ENCODE data around the gene ALG3. TPM values are rescaled to one million over a fixed set of nuclear protein-coding genes. Genes with fewer than 3 reads are reported as not detected.

Gene ALG3
- total RNA-seq, 1 donor: 14.0 TPM

- Histone ChIP-seq H3K27me3 (ENCODE audit: insufficient read depth, low read length) (no peaks in the 10 kb centered on the region), H3K9me3 (ENCODE audit: low read depth, low read length) (no peaks in the 10 kb centered on the region), H3K4me1 (ENCODE audit: insufficient read depth, low read length) (no peaks in the 10 kb centered on the region), H3K4me3 (ENCODE audit: low read length) (no peak overlapping the region)
Measured at GRCh38 chr3:184242297-184242685, 6.5 kb downstream of the ALG3 start.

GRCh38 chr3:184241447-184242296 is 7.1 kb downstream of the ALG3 start:
- Histone ChIP-seq H3K9me3 (ENCODE audit: low read depth, low read length) (no peaks in the 10 kb centered on the region), H3K4me1 (ENCODE audit: insufficient read depth, low read length) (no peaks in the 10 kb centered on the region), H3K4me3 (ENCODE audit: low read length) (no peak overlapping the region), H3K27me3 (ENCODE audit: insufficient read depth, low read length) (no peaks in the 10 kb centered on the region)

- Histone ChIP-seq H3K27me3 (ENCODE audit: insufficient read depth, low read length) (no peaks in the 10 kb centered on the region), H3K9me3 (ENCODE audit: low read depth, low read length) (no peaks in the 10 kb centered on the region), H3K4me3 (ENCODE audit: low read length) (no peak overlapping the region), H3K4me1 (ENCODE audit: insufficient read depth, low read length) (no peaks in the 10 kb centered on the region)
Measured at GRCh38 chr3:184241141-184241446, 7.7 kb downstream of the ALG3 start.

- no peaks in the 10 kb centered on the region for H3K27me3 ChIP-seq (ENCODE audit: insufficient read depth, low read length)
Measured at GRCh38 chr3:184240384-184241140, 8.2 kb downstream of the ALG3 start.

GRCh38 chr3:184239708-184240107 is 9.1 kb downstream of the ALG3 start:
- H3K9me3 ChIP-seq (ENCODE audit: low read depth, low read length): no peaks in the 10 kb centered on the region
- no peak overlapping the region for H3K4me3 ChIP-seq (ENCODE audit: low read length)
- no peaks in the 10 kb centered on the region for H3K4me1 ChIP-seq (ENCODE audit: insufficient read depth, low read length)
- no peaks in the 10 kb centered on the region for H3K27me3 ChIP-seq (ENCODE audit: insufficient read depth, low read length)

More at GRCh38 chr3:184240384-184241140, 8.2 kb downstream of the ALG3 start:
- H3K4me1 ChIP-seq (ENCODE audit: insufficient read depth, low read length): no peaks in the 10 kb centered on the region
- no peak overlapping the region for H3K4me3 ChIP-seq (ENCODE audit: low read length)
- H3K9me3 ChIP-seq (ENCODE audit: low read depth, low read length): no peaks in the 10 kb centered on the region

GRCh38 chr3:184239221-184239620 is 9.5 kb downstream of the ALG3 start:
- no peaks in the 10 kb centered on the region for H3K4me1 ChIP-seq (ENCODE audit: insufficient read depth, low read length)
- H3K27me3 ChIP-seq (ENCODE audit: insufficient read depth, low read length): no peaks in the 10 kb centered on the region
- no peaks in the 10 kb centered on the region for H3K9me3 ChIP-seq (ENCODE audit: low read depth, low read length)
- no peak overlapping the region for H3K4me3 ChIP-seq (ENCODE audit: low read length)

- Histone ChIP-seq H3K4me3 (ENCODE audit: low read length) (no peak overlapping the region), H3K27me3 (ENCODE audit: insufficient read depth, low read length) (no peaks in the 10 kb centered on the region), H3K4me1 (ENCODE audit: insufficient read depth, low read length) (no peaks in the 10 kb centered on the region), H3K9me3 (ENCODE audit: low read depth, low read length) (no peaks in the 10 kb centered on the region)
Measured at GRCh38 chr3:184238246-184238818, 10.4 kb downstream of the ALG3 start.

- Histone ChIP-seq H3K4me1 (ENCODE audit: insufficient read depth, low read length) (no peaks in the 10 kb centered on the region), H3K27me3 (ENCODE audit: insufficient read depth, low read length) (peaks cover 2% of the 10 kb centered on the region), H3K4me3 (ENCODE audit: low read length) (no peak overlapping the region), H3K9me3 (ENCODE audit: low read depth, low read length) (no peaks in the 10 kb centered on the region)
Measured at GRCh38 chr3:184237807-184238206, 11.0 kb downstream of the ALG3 start.

GRCh38 chr3:184237211-184237610 is 11.6 kb downstream of the ALG3 start:
- no peaks in the 10 kb centered on the region for H3K4me1 ChIP-seq (ENCODE audit: insufficient read depth, low read length)
- H3K27me3 ChIP-seq (ENCODE audit: insufficient read depth, low read length): peaks cover 8% of the 10 kb centered on the region
- no peak overlapping the region for H3K4me3 ChIP-seq (ENCODE audit: low read length)
- H3K9me3 ChIP-seq (ENCODE audit: low read depth, low read length): no peaks in the 10 kb centered on the region

- Histone ChIP-seq H3K9me3 (ENCODE audit: low read depth, low read length) (no peaks in the 10 kb centered on the region), H3K4me3 (ENCODE audit: low read length) (no peak overlapping the region), H3K27me3 (ENCODE audit: insufficient read depth, low read length) (peaks cover 14% of the 10 kb centered on the region), H3K4me1 (ENCODE audit: insufficient read depth, low read length) (no peaks in the 10 kb centered on the region)
Measured at GRCh38 chr3:184236636-184237035, 12.1 kb downstream of the ALG3 start.

- H3K9me3 ChIP-seq (ENCODE audit: low read depth, low read length): no peaks in the 10 kb centered on the region
- no peaks in the 10 kb centered on the region for H3K4me1 ChIP-seq (ENCODE audit: insufficient read depth, low read length)
- H3K4me3 ChIP-seq (ENCODE audit: low read length): no peak overlapping the region
- H3K27me3 ChIP-seq (ENCODE audit: insufficient read depth, low read length): peaks cover 20% of the 10 kb centered on the region
Measured at GRCh38 chr3:184236033-184236410, 12.7 kb downstream of the ALG3 start.

- Histone ChIP-seq H3K27me3 (ENCODE audit: insufficient read depth, low read length) (peaks cover 23% of the 10 kb centered on the region), H3K4me1 (ENCODE audit: insufficient read depth, low read length) (peaks cover 5% of the 10 kb centered on the region), H3K9me3 (ENCODE audit: low read depth, low read length) (no peaks in the 10 kb centered on the region), H3K4me3 (ENCODE audit: low read length) (no peak overlapping the region)
Measured at GRCh38 chr3:184235381-184236032, 13.3 kb downstream of the ALG3 start.

- peaks cover 12% of the 10 kb centered on the region for H3K4me1 ChIP-seq (ENCODE audit: insufficient read depth, low read length)
- peaks cover 26% of the 10 kb centered on the region for H3K27me3 ChIP-seq (ENCODE audit: insufficient read depth, low read length)
- no peak overlapping the region for H3K4me3 ChIP-seq (ENCODE audit: low read length)
- no peaks in the 10 kb centered on the region for H3K9me3 ChIP-seq (ENCODE audit: low read depth, low read length)
Measured at GRCh38 chr3:184234671-184235380, 13.9 kb downstream of the ALG3 start.

- no peaks in the 10 kb centered on the region for H3K9me3 ChIP-seq (ENCODE audit: low read depth, low read length)
- H3K4me3 ChIP-seq (ENCODE audit: low read length): no peak overlapping the region
- H3K4me1 ChIP-seq (ENCODE audit: insufficient read depth, low read length): peaks cover 18% of the 10 kb centered on the region
- peaks cover 30% of the 10 kb centered on the region for H3K27me3 ChIP-seq (ENCODE audit: insufficient read depth, low read length)
Measured at GRCh38 chr3:184234224-184234623, 14.5 kb downstream of the ALG3 start.
